Gastrocnemius medialis (tissue), 4 donors: ENCODE measurements around the gene GRIA4.

ENCODE experiments used
- CTCF ChIP-seq, 5 experiments: fragments of 450-650 bp in 3 of 5; fragments of 200-600 bp in 2 of 5; sonication (generic) in 2 of 5; IDR thresholded peaks in 4 of 5; conservative IDR thresholded peaks in 1 of 5; 1 replicate in 4 of 5; 2 replicates in 1 of 5; pipeline ENCODE4 v1.5.1; 2016 to 2019; ENCODE audit warnings: antibody characterized with exemption in 5 of 5, mild to moderate bottlenecking in 3 of 5, moderate library complexity in 3 of 5
- POLR2A ChIP-seq, 2 donors: fragments of 450-650 bp; IDR thresholded peaks; one replicate each; pipeline ENCODE4 v1.6.1; 2017; ENCODE audit warnings: antibody characterized with exemption in 2 of 2, mild to moderate bottlenecking in 2 of 2, moderate library complexity in 2 of 2

- no peak for TF ChIP-seq CTCF (IDR thresholded peaks at IDR 0.05 in 4 of 5, conservative IDR thresholded peaks at IDR 0.05 in 1 of 5)
- TF ChIP-seq POLR2A (IDR thresholded peaks at IDR 0.05), result no peak
These were observed 323.8 kb downstream of the GRIA4 start for GRCh38 chr11:105933695-105934094.
